Ishikawa (cell line): ENCODE data around the gene ATXN1.

Experiments
- CEBPB ChIP-seq: IDR thresholded peaks from 2 replicates; pipeline ENCODE4 v1.6.1; 2012
- CREB1 ChIP-seq: IDR thresholded peaks from 2 replicates; pipeline ENCODE4 v1.6.1; 2012; ENCODE audit warnings: low read depth
- EGR1 ChIP-seq: IDR thresholded peaks from 2 replicates; pipeline ENCODE4 v1.6.1; 2012
- EP300 ChIP-seq: IDR thresholded peaks from 2 replicates; pipeline ENCODE4 v1.6.1; 2012; ENCODE audit warnings: borderline replicate concordance
- FOXM1 ChIP-seq: IDR thresholded peaks from 2 replicates; pipeline ENCODE4 v1.6.1; 2012; ENCODE audit warnings: low read depth, borderline replicate concordance
- MAX ChIP-seq: IDR thresholded peaks from 2 replicates; pipeline ENCODE4 v1.6.1; 2012
- NFIC ChIP-seq: IDR thresholded peaks from 2 replicates; pipeline ENCODE4 v1.6.1; 2012
- RAD21 ChIP-seq: IDR thresholded peaks from 2 replicates; pipeline ENCODE4 v1.6.1; 2012; ENCODE audit warnings: low read depth
- REST ChIP-seq: IDR thresholded peaks from 2 replicates; pipeline ENCODE4 v1.6.1; 2012; ENCODE audit warnings: low read depth, mild to moderate bottlenecking
- TAF1 ChIP-seq: IDR thresholded peaks from 2 replicates; pipeline ENCODE4 v1.6.1; 2012; ENCODE audit warnings: low read depth, mild to moderate bottlenecking
- TCF12 ChIP-seq: IDR thresholded peaks from 2 replicates; pipeline ENCODE4 v1.6.1; 2012; ENCODE audit warnings: low read depth
- TEAD4 ChIP-seq: IDR thresholded peaks from 2 replicates; pipeline ENCODE4 v1.6.1; 2012
- YY1 ChIP-seq: IDR thresholded peaks from 2 replicates; pipeline ENCODE4 v1.6.1; 2012; ENCODE audit warnings: low read depth
- TF ChIP-seq, protein P1 (sequence below): IDR thresholded peaks from 2 replicates; pipeline ENCODE4 v1.6.1; 2012

GRCh38 chr6:16753341-16753740 is 7.9 kb downstream of the ATXN1 start:
- no peak for TF ChIP-seq TEAD4
- no peak for TF ChIP-seq EP300
- no peak for TF ChIP-seq TAF1
- TF ChIP-seq YY1 = no peak
- no peak for TF ChIP-seq RAD21
- TF ChIP-seq REST = no peak
- TF ChIP-seq TCF12 = no peak
- TF ChIP-seq, protein P1, sequence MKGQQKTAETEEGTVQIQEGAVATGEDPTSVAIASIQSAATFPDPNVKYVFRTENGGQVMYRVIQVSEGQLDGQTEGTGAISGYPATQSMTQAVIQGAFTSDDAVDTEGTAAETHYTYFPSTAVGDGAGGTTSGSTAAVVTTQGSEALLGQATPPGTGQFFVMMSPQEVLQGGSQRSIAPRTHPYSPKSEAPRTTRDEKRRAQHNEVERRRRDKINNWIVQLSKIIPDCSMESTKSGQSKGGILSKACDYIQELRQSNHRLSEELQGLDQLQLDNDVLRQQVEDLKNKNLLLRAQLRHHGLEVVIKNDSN = no peak
- no peak for TF ChIP-seq MAX
- TF ChIP-seq EGR1 = no peak
- TF ChIP-seq FOXM1 = no peak
- TF ChIP-seq CREB1 = no peak
- TF ChIP-seq CEBPB = no peak
- TF ChIP-seq NFIC = no peak
